SIG-M5 treated with dmso at 0.1 percent for 504 hours (cell line): ENCODE results near the gene ST6GALNAC5.

Experiments used
- DNase-seq: peaks from one replicate; lab custom pipeline; 2025; ENCODE audit not compliant: unreplicated experiment; lab: John Stamatoyannopoulos, UW

ST6GALNAC5 gene

GRCh38 chr1:77103486-77103885, 236.2 kb downstream of the ST6GALNAC5 start:
- DNase-seq = no peak

- DNase-seq = no peak
Observed at GRCh38 chr1:77104672-77105071, 237.4 kb downstream of the ST6GALNAC5 start.
